Measurements from ENCODE around the gene SAMSN1. TPM values are rescaled to one million over a fixed set of nuclear protein-coding genes. Genes with fewer than 3 reads are reported as not detected.

The SAMSN1 gene
- total RNA-seq, 4 donors from 2014 or later: 1.0 to 13.5 (median 4.2) TPM

DNA sequence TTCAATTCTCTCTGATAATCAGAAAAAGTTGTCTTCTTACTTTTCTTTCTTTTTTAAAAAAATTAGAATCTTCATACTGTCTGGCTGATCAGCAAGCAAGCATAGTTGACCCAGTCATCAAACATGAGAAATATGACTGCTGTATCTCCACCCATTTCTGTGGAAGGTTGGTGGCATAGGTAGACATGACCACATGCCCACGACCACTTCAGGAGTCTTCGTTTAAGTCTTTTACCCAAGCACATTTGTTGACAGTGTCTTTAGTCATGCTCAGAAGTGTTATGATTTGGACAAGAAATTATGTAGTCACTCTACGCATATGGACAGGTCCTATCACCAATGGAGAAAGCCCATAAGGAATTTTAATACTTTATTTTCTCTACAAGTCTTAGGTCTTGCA is 88.4 kb downstream of the SAMSN1 start:
- Histone ChIP-seq H3K4me3 (no peak overlapping the region), H3K27ac (no peak overlapping the region), H3K36me3 (no peaks in the 10 kb centered on the region), H3K27me3 (no peaks in the 10 kb centered on the region), H3K4me1 (no peaks in the 10 kb centered on the region), H3K9me3 (no peaks in the 10 kb centered on the region)
- 77 to 95% methylated on average over 3 of the region's 3 CpGs for WGBS, 2 donors (ENCODE audit: low coverage in 1 of 2)
- no peak for ATAC-seq
- TF ChIP-seq POLR2A (IDR thresholded peaks at IDR 0.05): no peak
- no peak for TF ChIP-seq EP300 (IDR thresholded peaks at IDR 0.05)
- TF ChIP-seq, protein P1, sequence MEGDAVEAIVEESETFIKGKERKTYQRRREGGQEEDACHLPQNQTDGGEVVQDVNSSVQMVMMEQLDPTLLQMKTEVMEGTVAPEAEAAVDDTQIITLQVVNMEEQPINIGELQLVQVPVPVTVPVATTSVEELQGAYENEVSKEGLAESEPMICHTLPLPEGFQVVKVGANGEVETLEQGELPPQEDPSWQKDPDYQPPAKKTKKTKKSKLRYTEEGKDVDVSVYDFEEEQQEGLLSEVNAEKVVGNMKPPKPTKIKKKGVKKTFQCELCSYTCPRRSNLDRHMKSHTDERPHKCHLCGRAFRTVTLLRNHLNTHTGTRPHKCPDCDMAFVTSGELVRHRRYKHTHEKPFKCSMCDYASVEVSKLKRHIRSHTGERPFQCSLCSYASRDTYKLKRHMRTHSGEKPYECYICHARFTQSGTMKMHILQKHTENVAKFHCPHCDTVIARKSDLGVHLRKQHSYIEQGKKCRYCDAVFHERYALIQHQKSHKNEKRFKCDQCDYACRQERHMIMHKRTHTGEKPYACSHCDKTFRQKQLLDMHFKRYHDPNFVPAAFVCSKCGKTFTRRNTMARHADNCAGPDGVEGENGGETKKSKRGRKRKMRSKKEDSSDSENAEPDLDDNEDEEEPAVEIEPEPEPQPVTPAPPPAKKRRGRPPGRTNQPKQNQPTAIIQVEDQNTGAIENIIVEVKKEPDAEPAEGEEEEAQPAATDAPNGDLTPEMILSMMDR (IDR thresholded peaks at IDR 0.05): no peak
- no peak for TF ChIP-seq POLR2AphosphoS5 (IDR thresholded peaks at IDR 0.05)

DNA sequence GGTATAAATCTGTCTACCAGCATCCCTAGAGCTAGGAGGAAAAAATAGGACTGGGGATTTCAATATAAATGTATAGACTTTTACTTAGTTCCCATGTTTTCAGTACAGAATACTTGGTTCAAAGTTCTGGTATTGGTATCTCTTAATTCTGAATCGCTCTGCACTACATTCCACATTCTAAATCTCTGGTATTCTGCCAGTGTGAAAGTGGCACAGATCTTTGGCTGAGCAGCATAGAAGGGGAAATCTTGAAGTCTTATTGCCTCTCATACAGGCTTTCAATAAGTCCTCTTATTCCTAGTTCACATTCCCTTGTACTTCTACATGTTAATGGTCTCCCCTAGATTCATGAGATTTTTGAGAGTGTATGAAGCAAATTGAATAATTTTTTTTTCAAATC is 89.2 kb downstream of the SAMSN1 start:
- H3K4me1 ChIP-seq: no peaks in the 10 kb centered on the region
- no peak overlapping the region for H3K4me3 ChIP-seq
- H3K9me3 ChIP-seq: no peaks in the 10 kb centered on the region
- no peaks in the 10 kb centered on the region for H3K36me3 ChIP-seq
- no peak for TF ChIP-seq POLR2AphosphoS5 (IDR thresholded peaks at IDR 0.05)
- TF ChIP-seq EP300 (IDR thresholded peaks at IDR 0.05): no peak
- no peak for TF ChIP-seq POLR2A (IDR thresholded peaks at IDR 0.05)
- TF ChIP-seq, protein P1 (IDR thresholded peaks at IDR 0.05): no peak
- no peak for ATAC-seq
- 73 to 100% methylated on average over 1 of the region's 1 CpG for WGBS, 2 donors (ENCODE audit: low coverage in 1 of 2)
- H3K27me3 ChIP-seq: no peaks in the 10 kb centered on the region
- no peak overlapping the region for H3K27ac ChIP-seq

DNA sequence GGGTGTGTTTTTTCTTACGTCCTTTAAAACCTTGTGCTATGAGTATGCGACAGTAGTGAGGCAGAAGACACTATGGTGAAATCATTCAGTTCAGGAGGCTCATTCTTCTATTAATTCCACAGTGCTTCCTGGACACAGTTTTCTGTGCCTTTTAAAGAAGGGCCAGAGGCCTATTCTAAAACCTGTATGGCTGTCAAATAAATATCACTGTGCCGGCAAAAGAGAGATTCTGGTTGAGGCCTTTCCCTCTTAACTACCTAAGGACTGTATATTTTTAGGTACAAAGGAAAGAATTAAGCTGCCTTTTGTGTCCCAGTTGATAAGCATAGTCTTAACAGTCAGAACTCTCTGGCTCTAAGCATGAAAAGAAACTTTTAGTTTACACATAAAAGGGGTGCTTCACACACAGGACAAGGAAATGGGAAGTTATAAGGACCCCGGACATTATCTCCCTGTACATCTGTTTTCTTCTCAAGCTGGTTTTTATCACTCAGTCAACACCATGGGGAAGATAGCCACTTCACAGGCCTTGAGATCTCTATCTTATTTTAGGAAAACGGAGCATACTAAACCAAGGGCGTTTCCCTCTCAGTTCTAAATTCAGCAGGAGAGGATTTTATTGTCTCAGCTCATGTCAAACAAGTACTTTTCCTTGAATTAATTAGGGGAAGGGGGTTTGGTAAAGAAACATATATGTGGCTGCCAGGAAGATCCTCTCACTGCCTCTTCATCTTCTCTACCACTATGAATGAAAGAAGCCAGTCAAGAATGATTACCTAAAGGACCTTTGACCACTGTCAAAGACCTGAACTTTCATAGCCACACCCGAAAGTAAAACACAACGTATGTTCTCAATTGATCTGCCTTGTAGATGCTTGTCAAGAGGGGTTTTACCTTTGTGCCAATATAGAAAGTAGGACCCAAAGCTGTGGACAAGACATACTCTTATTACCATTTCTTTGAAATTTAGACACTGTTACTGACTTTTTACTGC is 91.8 kb downstream of the SAMSN1 start:
- TF ChIP-seq EP300 (IDR thresholded peaks at IDR 0.05): no peak
- TF ChIP-seq, protein P1 (IDR thresholded peaks at IDR 0.05): no peak
- TF ChIP-seq POLR2AphosphoS5 (IDR thresholded peaks at IDR 0.05): no peak
- TF ChIP-seq POLR2A (IDR thresholded peaks at IDR 0.05): no peak
- Histone ChIP-seq H3K4me3 (no peak overlapping the region), H3K27me3 (no peaks in the 10 kb centered on the region), H3K36me3 (no peaks in the 10 kb centered on the region), H3K27ac (no peak overlapping the region), H3K4me1 (no peaks in the 10 kb centered on the region), H3K9me3 (no peaks in the 10 kb centered on the region)
- 55 to 65% methylated on average over 7 to 8 of the region's 8 CpGs for WGBS, 2 donors (ENCODE audit: low coverage in 1 of 2)
- no peak for ATAC-seq

DNA sequence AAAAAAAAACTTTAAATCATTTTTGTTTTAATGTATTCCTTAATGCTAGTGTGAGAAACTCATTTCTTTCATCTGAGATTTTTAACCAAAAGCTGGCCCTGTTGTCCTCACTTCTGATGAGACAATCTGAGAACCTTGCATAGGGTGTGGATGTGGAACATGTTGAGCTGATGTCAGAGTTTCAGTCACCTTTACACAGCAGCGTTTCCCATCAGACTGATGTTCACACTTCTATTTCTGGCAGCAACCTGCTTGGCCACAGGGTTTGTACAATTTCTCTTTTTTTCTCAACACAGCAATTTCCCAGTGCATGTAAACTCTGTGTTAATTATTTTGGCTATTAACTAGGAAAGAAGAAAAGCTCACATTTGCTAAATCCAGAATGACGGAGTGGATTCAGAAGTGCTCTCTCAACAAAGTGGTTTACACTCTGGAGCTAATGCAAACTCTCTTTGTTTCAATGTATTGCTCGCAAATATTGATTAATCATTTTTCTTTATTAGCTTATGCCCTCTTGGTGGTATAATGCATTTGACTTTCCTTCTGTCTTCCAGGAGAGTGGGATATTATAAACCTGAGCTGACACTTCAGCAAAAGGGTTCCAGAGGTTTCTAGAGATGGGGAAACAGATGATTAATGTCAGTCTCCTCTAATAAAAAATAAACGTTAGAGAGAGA is 92.6 kb downstream of the SAMSN1 start:
- Histone ChIP-seq H3K27me3 (no peaks in the 10 kb centered on the region), H3K36me3 (no peaks in the 10 kb centered on the region), H3K27ac (no peak overlapping the region), H3K9me3 (no peaks in the 10 kb centered on the region), H3K4me1 (no peaks in the 10 kb centered on the region), H3K4me3 (no peak overlapping the region)
- ATAC-seq: no peak
- WGBS, 2 donors (ENCODE audit: low coverage in 1 of 2): 45 to 58% methylated on average over 4 of the region's 4 CpGs
- TF ChIP-seq, protein P1 (IDR thresholded peaks at IDR 0.05): no peak
- TF ChIP-seq EP300 (IDR thresholded peaks at IDR 0.05): no peak
- no peak for TF ChIP-seq POLR2A (IDR thresholded peaks at IDR 0.05)
- TF ChIP-seq POLR2AphosphoS5 (IDR thresholded peaks at IDR 0.05): no peak

Data from gastroesophageal sphincter (tissue), 4 donors.